ENCODE results near the gene TENT5A.

TENT5A gene

GRCh38 chr6:81700414-81700813, 52.1 kb downstream of the TENT5A start:
- DNase-seq: no peak

DNA sequence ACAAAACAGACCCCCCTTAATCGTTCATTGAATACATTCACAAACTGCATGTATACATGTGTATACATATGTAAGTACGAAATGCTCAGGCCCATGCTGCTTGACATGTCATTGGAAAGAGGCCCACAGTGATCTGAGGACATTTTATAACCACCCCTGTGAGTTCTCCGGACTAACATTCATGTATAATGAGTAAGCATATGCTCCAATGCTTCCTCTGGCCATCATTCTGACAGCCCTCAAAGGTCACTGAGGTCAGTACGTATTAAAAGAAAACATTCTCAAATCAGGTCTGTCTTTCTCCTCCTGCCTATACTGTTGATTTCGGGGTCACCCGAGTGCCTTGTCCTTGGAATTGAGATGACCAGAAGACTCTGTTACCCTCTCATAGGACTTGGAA, 54.9 kb downstream of the TENT5A start:
- no peak for DNase-seq

- DNase-seq: no peak
Measured at GRCh38 chr6:81696524-81696923, 56.0 kb downstream of the TENT5A start.

All from NCI-H446 treated with DMSO at 0.1 percent for 48 hours (cell line).